Measurements from ENCODE around the gene CAMTA1. TPM values are rescaled to one million over a fixed set of nuclear protein-coding genes. Genes with fewer than 3 reads are reported as not detected.

Gene CAMTA1
- polyA plus RNA-seq, 1 experiment: 23.1 TPM

GRCh38 chr1:7048395-7048794 lies 263.1 kb downstream of the CAMTA1 start:
- no peak for DNase-seq (ENCODE audit: low read depth)
- H3K4me3 ChIP-seq (ENCODE audit: low read depth, low read length): no peak overlapping the region
- H3K36me3 ChIP-seq (ENCODE audit: control insufficient read depth, insufficient read depth, low read length): no peaks in the 10 kb centered on the region
- POLR2A ChIA-PET: no interaction called here
- CTCF ChIA-PET: interaction anchor here (1.1 to 2.7 kb wide), 3 partner anchors 17 to 159 kb away, joined by 3 to 15 read pairs (median 3); no protein-coding TSS in a partner anchor
- H3K27me3 ChIP-seq (ENCODE audit: control insufficient read depth, insufficient read depth, low read length): peaks cover 2% of the 10 kb centered on the region
- TF ChIP-seq CTCF (IDR thresholded peaks at IDR 0.05; ENCODE audit: insufficient read depth, low read depth, low read length): no peak

- ChIA-PET POLR2A (no interaction called here), CTCF (interaction anchor here (0.6 to 2.7 kb wide), 3 partner anchors 7 to 577 kb away, joined by 3 to 15 read pairs (median 3); no protein-coding TSS in a partner anchor)
- no peak for DNase-seq (ENCODE audit: low read depth)
- no peak for TF ChIP-seq CTCF (IDR thresholded peaks at IDR 0.05; ENCODE audit: insufficient read depth, low read depth, low read length)
- Histone ChIP-seq H3K4me3 (ENCODE audit: low read depth, low read length) (no peak overlapping the region), H3K27me3 (ENCODE audit: control insufficient read depth, insufficient read depth, low read length) (peaks cover under 1% of the 10 kb centered on the region), H3K36me3 (ENCODE audit: control insufficient read depth, insufficient read depth, low read length) (no peaks in the 10 kb centered on the region)
Measured at GRCh38 chr1:7049913-7050625, 264.8 kb downstream of the CAMTA1 start.

- no peak overlapping the region for H3K4me3 ChIP-seq (ENCODE audit: low read depth, low read length)
- no peak for DNase-seq (ENCODE audit: low read depth)
- H3K27me3 ChIP-seq (ENCODE audit: control insufficient read depth, insufficient read depth, low read length): no peaks in the 10 kb centered on the region; the same call in 1 of the 2 replicates
- CTCF ChIA-PET: interaction anchor here (0.6 to 2.5 kb wide), 2 partner anchors 8 to 576 kb away, joined by 3 to 11 read pairs; no protein-coding TSS in a partner anchor
- no peak for TF ChIP-seq CTCF (IDR thresholded peaks at IDR 0.05; ENCODE audit: insufficient read depth, low read depth, low read length)
- POLR2A ChIA-PET: no interaction called here
- H3K36me3 ChIP-seq (ENCODE audit: control insufficient read depth, insufficient read depth, low read length): no peaks in the 10 kb centered on the region
Measured at GRCh38 chr1:7050751-7051665, 265.8 kb downstream of the CAMTA1 start.

- ChIA-PET POLR2A (no interaction called here), CTCF (interaction anchor here (2.5 kb wide), 1 partner anchor 10 kb away, joined by 11 read pairs; no protein-coding TSS in a partner anchor)
- TF ChIP-seq CTCF (IDR thresholded peaks at IDR 0.05; ENCODE audit: insufficient read depth, low read depth, low read length): no peak
- DNase-seq (ENCODE audit: low read depth): no peak
- Histone ChIP-seq H3K4me3 (ENCODE audit: low read depth, low read length) (no peak overlapping the region), H3K27me3 (ENCODE audit: control insufficient read depth, insufficient read depth, low read length) (no peaks in the 10 kb centered on the region; the same call in 1 of the 2 replicates), H3K36me3 (ENCODE audit: control insufficient read depth, insufficient read depth, low read length) (no peaks in the 10 kb centered on the region)
Measured at GRCh38 chr1:7052701-7053100, 267.4 kb downstream of the CAMTA1 start.

- CTCF ChIA-PET: interaction anchor here (2.0 to 3.0 kb wide), 2 partner anchors 10 to 18 kb away, joined by 4 to 17 read pairs; no protein-coding TSS in a partner anchor
- Histone ChIP-seq H3K4me3 (ENCODE audit: low read depth, low read length) (no peak overlapping the region), H3K36me3 (ENCODE audit: control insufficient read depth, insufficient read depth, low read length) (no peaks in the 10 kb centered on the region), H3K27me3 (ENCODE audit: control insufficient read depth, insufficient read depth, low read length) (0 out of 2 replicates have a peak, but pooled peaks cover under 1% of the 10 kb centered on the region)
- POLR2A ChIA-PET: no interaction called here
- no peak for DNase-seq (ENCODE audit: low read depth)
- TF ChIP-seq CTCF (IDR thresholded peaks at IDR 0.05; ENCODE audit: insufficient read depth, low read depth, low read length): no peak
Measured at GRCh38 chr1:7060745-7061144, 275.5 kb downstream of the CAMTA1 start.
